Heart left ventricle (tissue), 16 donors: Measurements from ENCODE around the gene ZSCAN32. TPM values are rescaled to one million over a fixed set of nuclear protein-coding genes. Genes with fewer than 3 reads are reported as not detected.
A peak's percentile ranks its signal among the peaks of the same experiment; 100 is the strongest.

Source experiments
- ATAC-seq, 4 donors: fragments of 200-7000 bp; cut with Tn5 transposase; one replicate each; pipeline ENCODE4 v1.9.1; 2020 to 2022; ENCODE audit warnings: moderate library complexity in 4 of 4, mild to moderate bottlenecking in 3 of 4, moderate number of reproducible peaks in 1 of 4
- DNase-seq, 5 donors: peaks; one replicate each; pipeline ENCODE4 v3.0.0-alpha.2; 2020
- H3K27ac ChIP-seq, 12 donors: fragments of 200-600 bp; sonication (generic) in 4 of 12; one replicate each; pipeline versions ENCODE4 v1.5.0 to v1.8.0; 2016 to 2022; ENCODE audit warnings: mild to moderate bottlenecking in 2 of 12
- H3K27me3 ChIP-seq, 9 donors: fragments of 200-600 bp; sonication (generic) in 2 of 9; one replicate each; pipeline versions ENCODE4 v1.5.1 to v1.8.0; 2016 to 2022; ENCODE audit warnings: mild to moderate bottlenecking in 3 of 9
- H3K36me3 ChIP-seq, 9 donors: fragments of 200-600 bp; sonication (generic) in 2 of 9; one replicate each; pipeline versions ENCODE4 v1.5.0 to v1.8.0; 2018 to 2022; ENCODE audit warnings: mild to moderate bottlenecking in 2 of 9
- H3K4me1 ChIP-seq, 12 donors: fragments of 200-600 bp; sonication (generic) in 4 of 12; one replicate each; pipeline versions ENCODE4 v1.5.0 to v1.8.0; 2016 to 2022; ENCODE audit warnings: mild to moderate bottlenecking in 3 of 12
- H3K4me3 ChIP-seq, 12 donors: fragments of 200-600 bp; sonication (generic) in 4 of 12; one replicate each; pipeline versions ENCODE4 v1.5.0 to v1.8.0; 2017 to 2022; ENCODE audit warnings: mild to moderate bottlenecking in 9 of 12, moderate library complexity in 4 of 12
- H3K9me3 ChIP-seq, 12 donors: fragments of 200-600 bp; sonication (generic) in 4 of 12; one replicate each; pipeline versions ENCODE4 v1.5.0 to v1.8.0; 2016 to 2022; ENCODE audit warnings: mild to moderate bottlenecking in 1 of 12
- POLR2A ChIP-seq, 2 donors: fragments of 450-650 bp; IDR thresholded peaks; one replicate each; pipeline ENCODE4 v1.6.1; 2017; ENCODE audit warnings: antibody characterized with exemption in 2 of 2, mild to moderate bottlenecking in 2 of 2, moderate library complexity in 2 of 2
- WGBS, 4 donors: extraction: QIAGEN DNeasy Blood & Tissue Kit in 2 of 4; methylation state at CpG; one replicate each; pipeline versions ENCODE4 v1.1.5 to v1.1.7; 2013 to 2018; 5-methylcytosine and 5-hydroxymethylcytosine counted together
- intact Hi-C, 10 donors: fragments of 100-400 bp; cut with DNase I; formaldehyde crosslinking; loops; one replicate each; pipeline versions ENCODE4 v1.11.1 to v1.14.2; 2022
- polyA plus RNA-seq, 2 donors: library from polyadenylated mRNA; stranded (reverse); fragments of 200-250 nt; gene quantifications; one replicate each; pipeline ENCODE4 v1.2.3, GENCODE V29; 2013
- total RNA-seq, 9 donors: library from RNA; depleted of rRNA in 2 of 9; stranded (reverse); fragments of >200 nt in 2 of 9; fragmentation: NEBNext Ultra II Directional in 3 of 9; extraction: Animal tissue kit (Norgen Biotek cat#: 25700) in 3 of 9; gene quantifications; one replicate each; pipeline versions ENCODE4 v1.1.0 to v1.2.4, GENCODE V29; 2016 to 2023
- TF ChIP-seq, protein P1 (sequence below), 12 donors: fragments of 200-600 bp; sonication (generic) in 4 of 12; IDR thresholded peaks; one replicate each; pipeline versions ENCODE4 v1.5.0 to v1.8.0; 2018 to 2022; ENCODE audit warnings: antibody characterized with exemption in 12 of 12, mild to moderate bottlenecking in 5 of 12
- donor health status: ischemic (EF 13 %, LVEDD 7.1; RV severe dilation, severe dysfunction).
- donor health status: healthy with polysubstance abuse.
- donor health status: DM: no; HTN: yes; CAD: no.
- donor health status: DM: no; HTN: no; CAD: no.
- donor health status: ischemic (EF 25% LVEDD 6.9; RV normal size, moderate dysfunction).
- donor health status: ischemic (EF 25% LVEDD 5.7; RV mildly dilated, moderate dysfunction).
- donor health status: healthy.
- donor health status: DM: yes; HTN: yes; CAD: no.
- donor health status: ischemic (EF 35%, LVEDD 5.7; RV mildly dilated, moderate dysfunction).
- donor health status: nonischemic (EF 11% LVEDD 7.7; RV severe dilation, severe dysfunction).
- donor health status: DM: yes; HTN: yes; CAD: no.
- donor health status: PGD.
- donor health status: ischemic (EF 29% LVEDD 5.4; RV normal size, mild dysfunction).
- donor health status: nonischemic (EF 23%, LVEDD 6.1; RV moderate dilation, normal function).

The ZSCAN32 gene
- total and polyA plus RNA-seq, 11 donors = 5.3 to 9.5 (median 7.5) TPM

- 96 to 97% (median 96%) methylated on average over 11 to 12 of the region's 12 CpGs for WGBS, 4 donors
- intact Hi-C loops = loop anchor here in 4 of 10 donors (10.0 kb wide), 2 partner anchors 46 to 96 kb away; partner anchors contain the start of gene CLUAP1 (in 2 of the 4)
- peaks cover 9 to 100% (median 83%) of the 10 kb centered on the region in 12 donors for H3K9me3 ChIP-seq
- H3K36me3 ChIP-seq = peaks cover 16 to 81% (median 50%) of the 10 kb centered on the region in 9 donors
- no peak for DNase-seq
- peaks cover 0 to 3% (median 0%) of the 10 kb centered on the region in 12 donors for H3K4me1 ChIP-seq
- ATAC-seq = no peak
- H3K4me3 ChIP-seq = no peak overlapping the region
- H3K27me3 ChIP-seq = no peaks in the 10 kb centered on the region
- no peak for TF ChIP-seq POLR2A (IDR thresholded peaks at IDR 0.05)
- TF ChIP-seq, protein P1, sequence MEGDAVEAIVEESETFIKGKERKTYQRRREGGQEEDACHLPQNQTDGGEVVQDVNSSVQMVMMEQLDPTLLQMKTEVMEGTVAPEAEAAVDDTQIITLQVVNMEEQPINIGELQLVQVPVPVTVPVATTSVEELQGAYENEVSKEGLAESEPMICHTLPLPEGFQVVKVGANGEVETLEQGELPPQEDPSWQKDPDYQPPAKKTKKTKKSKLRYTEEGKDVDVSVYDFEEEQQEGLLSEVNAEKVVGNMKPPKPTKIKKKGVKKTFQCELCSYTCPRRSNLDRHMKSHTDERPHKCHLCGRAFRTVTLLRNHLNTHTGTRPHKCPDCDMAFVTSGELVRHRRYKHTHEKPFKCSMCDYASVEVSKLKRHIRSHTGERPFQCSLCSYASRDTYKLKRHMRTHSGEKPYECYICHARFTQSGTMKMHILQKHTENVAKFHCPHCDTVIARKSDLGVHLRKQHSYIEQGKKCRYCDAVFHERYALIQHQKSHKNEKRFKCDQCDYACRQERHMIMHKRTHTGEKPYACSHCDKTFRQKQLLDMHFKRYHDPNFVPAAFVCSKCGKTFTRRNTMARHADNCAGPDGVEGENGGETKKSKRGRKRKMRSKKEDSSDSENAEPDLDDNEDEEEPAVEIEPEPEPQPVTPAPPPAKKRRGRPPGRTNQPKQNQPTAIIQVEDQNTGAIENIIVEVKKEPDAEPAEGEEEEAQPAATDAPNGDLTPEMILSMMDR (IDR thresholded peaks at IDR 0.05) = no peak
- no peak overlapping the region for H3K27ac ChIP-seq
Observed at GRCh38 chr16:3408561-3409197, 7.9 kb upstream of the ZSCAN32 start.

DNA sequence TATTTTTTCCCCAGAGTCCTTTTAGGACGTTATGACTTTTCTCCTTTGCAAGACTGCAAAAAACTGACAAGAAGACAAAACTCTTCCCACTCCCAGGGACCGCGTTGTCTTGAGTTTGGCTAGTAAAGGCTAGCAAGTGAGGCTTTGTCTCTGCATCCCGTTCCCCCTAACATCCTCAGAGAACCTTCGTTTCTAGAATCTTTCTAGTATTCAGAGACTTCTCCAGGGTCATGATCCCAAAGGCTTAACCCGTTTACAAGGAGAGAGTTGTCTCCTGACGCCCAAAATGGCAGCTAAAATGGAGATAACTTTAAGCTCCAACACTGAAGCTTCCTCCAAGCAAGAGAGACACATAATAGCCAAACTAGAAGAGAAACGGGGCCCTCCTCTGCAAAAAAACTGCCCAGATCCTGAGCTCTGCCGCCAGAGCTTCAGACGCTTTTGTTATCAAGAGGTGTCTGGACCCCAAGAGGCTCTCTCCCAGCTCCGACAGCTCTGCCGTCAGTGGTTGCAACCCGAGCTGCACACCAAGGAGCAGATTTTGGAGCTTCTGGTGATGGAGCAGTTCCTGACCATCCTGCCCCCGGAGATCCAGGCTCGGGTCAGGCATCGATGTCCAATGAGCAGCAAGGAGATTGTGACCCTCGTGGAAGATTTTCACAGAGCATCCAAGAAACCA is 1.1 kb upstream of the ZSCAN32 start:
- intact Hi-C loops = loop anchor here in 9 of 10 donors (1.0 to 10.0 kb wide), 13 partner anchors 37 to 103 kb away; partner anchors contain the start of genes CLUAP1 (in 3 of the 9), NAA60 (in 2 of the 9), ZNF597 (in 2 of the 9) and C16orf90 (in 1 of the 9)
- Histone ChIP-seq H3K4me1 (peaks cover 0 to 33% (median 18%) of the 10 kb centered on the region in 12 donors), H3K36me3 (peaks cover 5 to 63% (median 37%) of the 10 kb centered on the region in 9 donors), H3K27me3 (no peaks in the 10 kb centered on the region), H3K9me3 (peaks cover 0 to 65% (median 23%) of the 10 kb centered on the region in 12 donors), H3K27ac (peak overlapping the region; percentile 22 to 93 (median 84)), H3K4me3 (peak overlapping the region; percentile 39 to 99 (median 90))
- TF ChIP-seq, protein P1 (IDR thresholded peaks at IDR 0.05) = no peak
- no peak for TF ChIP-seq POLR2A (IDR thresholded peaks at IDR 0.05)
- ATAC-seq (no peak), DNase-seq (no peak)
- WGBS, 4 donors = 26 to 31% (median 28%) methylated on average over 17 of the region's 17 CpGs

DNA sequence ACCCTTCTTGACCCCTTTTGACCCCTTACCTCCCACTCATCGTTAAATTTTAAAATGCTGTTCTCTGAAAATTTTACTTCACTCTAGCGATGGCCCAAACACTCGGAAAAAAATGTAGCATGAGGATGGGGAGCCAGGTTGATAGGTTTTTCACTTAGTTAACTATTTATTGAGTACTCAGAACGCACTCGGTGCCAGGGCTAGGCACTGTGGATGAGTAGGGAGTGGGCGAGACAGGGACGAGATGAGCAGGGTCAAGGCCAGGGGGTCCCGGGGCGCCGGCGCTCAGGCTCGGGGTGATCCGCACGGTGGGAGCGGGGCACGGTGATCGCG is 392 bp downstream of the ZSCAN32 start:
- 0 to 2% (median 1%) methylated on average over 5 to 18 of the region's 18 CpGs for WGBS, 4 donors
- Histone ChIP-seq H3K27ac (peak overlapping the region; percentile 22 to 93 (median 86)), H3K36me3 (peaks cover 0 to 63% (median 33%) of the 10 kb centered on the region in 9 donors), H3K9me3 (peaks cover 0 to 65% (median 10%) of the 10 kb centered on the region in 12 donors), H3K4me3 (peak overlapping the region; percentile 39 to 99 (median 90)), H3K27me3 (no peaks in the 10 kb centered on the region), H3K4me1 (peaks cover 0 to 33% (median 18%) of the 10 kb centered on the region in 12 donors)
- intact Hi-C loops = loop anchor here in 9 of 10 donors (2.0 to 10.0 kb wide), 11 partner anchors 36 to 104 kb away; partner anchors contain the start of genes CLUAP1 (in 3 of the 9), NAA60 (in 2 of the 9), ZNF597 (in 2 of the 9) and C16orf90 (in 1 of the 9)
- DNase-seq (no peak), ATAC-seq (no peak)
- TF ChIP-seq, protein P1 (IDR thresholded peaks at IDR 0.05) = no peak
